ENCODE data around the gene LOXL1.
"Not testable (repeated sequence)": the region's sequence is repeated elsewhere in the genome, so short reads cannot be mapped to it uniquely, and the experiment has no call there.

Gene LOXL1

DNA sequence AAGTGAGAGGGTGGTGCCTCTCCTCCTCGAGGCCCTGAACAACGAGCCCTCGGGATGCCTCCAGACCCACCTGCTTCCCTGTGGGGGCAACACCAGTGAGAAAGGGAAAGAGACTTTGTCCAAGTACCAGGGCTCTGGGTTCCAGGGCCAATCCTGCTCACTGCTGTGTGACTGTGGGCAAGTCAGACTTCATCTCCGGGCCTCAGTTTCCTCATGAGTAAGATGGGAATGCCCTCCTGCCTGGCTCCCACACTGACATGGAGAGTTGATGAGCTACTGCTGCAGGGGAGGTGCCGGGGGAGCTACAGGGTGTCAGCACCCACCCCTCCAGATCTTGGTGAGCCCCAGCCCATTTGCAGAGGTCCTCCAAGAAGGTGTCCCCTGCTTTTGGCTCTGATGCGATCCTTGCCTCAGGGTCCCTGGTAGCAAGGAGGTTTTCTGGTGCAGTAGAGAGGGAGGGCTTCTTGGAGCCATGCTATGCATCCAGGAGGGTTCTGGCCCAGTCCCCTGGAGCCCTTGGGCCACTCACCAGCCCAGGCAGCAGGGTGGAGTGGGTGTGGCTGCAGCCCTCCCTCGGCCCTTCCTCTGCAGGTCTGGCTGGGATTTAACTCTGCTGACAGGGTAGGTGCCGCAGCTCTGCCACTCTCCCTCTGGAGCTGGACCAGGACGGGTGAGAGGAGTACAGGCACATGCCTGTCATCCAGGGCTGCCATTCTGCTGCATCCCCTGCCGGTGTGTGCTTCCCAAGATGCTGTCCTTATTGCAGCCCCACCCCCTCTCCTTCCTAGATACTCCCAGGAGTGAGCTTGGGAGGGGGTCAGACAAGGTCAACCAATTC, 26.9 kb downstream of the LOXL1 start:
- DNase-seq (ENCODE audit: low read depth) = no peak

DNA sequence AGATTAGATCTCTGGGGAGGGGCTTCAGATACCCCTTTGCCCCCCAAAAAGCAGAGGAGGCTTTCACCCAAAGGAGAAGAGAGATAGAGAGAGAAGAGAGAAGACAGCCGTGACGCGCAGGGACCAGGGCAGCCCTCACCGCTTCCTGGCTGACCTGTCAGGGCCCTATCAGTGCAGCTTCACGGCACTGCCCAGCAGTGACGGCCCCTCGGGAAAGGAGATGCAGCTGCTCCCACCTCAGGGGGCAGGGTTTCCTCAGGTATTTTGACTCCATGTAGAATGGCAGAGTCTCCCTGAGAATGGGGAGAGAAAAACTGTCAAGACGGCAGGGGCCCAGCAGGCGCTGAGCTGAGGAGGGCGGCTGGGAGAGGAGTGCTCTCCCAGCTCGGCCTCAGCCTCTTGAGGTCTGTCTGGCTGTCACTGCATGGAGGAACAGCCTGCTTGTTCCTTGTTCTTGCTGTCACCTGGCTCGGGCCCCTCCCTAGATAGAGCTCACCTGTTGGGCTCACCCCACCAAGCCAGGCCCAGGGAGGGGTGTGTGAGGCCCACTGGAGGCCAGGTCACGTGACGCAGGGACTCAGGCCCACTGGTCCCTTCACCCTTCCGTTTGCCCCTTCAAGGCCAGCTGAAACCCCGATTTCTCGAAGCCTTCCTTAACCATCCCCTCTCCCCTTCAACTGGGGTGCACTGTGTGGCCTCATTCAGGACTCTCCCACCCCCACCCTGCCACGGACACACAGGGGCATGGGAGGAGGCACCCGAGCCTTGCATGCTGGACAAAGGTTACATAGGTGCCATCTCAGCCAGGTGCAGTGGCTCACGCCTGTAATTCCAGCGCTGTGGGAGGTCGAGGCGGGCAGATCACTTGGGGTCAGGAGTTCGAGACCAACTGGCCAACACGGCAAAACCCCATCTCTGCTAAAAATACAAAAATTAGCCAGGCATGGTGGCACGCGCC, 28.2 kb downstream of the LOXL1 start:
- no peak for DNase-seq (ENCODE audit: low read depth)

DNA sequence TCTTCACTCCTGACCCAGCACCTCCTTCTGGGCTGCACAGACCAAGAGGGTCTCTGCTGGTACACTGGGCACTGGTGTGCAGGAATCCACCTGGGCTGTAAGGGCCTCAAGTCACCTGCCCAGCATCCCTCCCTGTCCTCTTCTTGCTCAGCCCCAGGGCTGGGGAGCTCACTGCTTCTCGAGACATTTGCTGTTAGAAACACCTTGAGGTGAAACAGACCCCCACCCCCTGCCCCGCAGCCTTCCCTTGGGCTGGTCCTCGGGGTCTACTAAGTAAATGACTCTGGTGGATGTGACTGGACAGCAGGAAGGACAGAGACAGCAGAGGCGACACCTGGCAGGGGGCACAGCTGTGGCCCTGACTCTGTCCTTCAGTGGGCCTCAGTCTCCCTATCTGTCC, 29.1 kb downstream of the LOXL1 start:
- DNase-seq (ENCODE audit: low read depth) = no peak

DNA sequence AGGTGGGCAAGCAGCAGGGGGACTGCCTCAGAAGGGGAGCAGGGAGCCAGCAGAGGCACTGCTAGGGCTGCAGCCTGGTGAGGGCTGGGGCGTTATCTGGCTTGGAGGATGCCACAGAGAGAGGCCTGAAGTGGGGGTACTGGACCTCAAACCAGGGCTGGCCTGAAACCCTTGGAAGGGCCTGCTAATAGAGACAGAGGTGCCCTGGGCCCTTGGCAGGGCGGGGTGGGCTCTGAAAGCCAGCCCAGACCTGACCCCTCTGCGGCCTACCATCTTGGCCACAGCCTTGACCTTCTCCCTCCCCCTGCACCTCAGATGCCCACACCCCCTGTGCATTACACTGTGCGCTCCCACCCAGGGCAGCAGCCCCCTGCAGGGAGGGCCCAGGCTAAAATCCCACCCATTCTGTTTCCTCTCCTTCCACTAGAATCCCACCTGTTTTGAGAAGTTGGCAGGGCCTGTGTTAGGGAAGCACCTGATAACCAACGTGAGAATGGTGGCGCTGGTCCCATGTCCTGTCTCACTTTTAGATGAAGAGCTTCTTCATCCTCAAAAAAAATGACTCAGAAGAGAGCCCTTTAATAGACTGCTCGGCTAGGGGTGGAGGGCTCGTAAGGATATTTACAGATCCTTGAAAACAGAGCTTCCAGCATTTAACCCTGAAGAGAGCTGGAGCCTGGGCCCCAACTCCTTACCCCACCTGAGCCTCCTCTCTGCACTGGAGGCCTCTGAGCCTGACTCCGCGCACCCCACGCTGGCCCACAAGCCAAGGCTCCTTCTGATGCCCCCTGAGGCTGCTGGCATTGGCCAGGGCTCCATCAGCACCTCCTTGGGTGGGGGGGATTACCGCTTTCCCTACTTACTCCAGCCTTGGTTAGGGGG, 29.8 kb downstream of the LOXL1 start:
- DNase-seq (ENCODE audit: low read depth) = no peak

DNA sequence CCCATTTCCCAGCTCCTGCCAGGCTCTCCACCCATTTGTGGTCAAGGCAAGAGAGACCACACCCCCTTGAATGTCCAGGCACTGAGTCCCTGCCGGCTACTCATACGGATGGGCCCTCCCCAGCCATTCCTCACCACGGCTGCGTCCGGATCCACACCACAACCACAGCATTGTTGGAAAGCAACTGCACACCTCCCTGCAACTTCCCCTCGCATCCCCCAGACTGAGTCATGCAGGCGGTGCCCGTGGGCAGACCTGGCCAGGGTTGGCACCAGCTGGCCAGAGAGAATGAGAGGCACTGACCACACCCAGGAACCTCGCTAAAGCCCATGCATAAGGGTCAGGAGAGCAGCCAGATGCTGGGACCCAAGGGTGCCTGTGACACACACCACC, 30.5 kb downstream of the LOXL1 start:
- DNase-seq (ENCODE audit: low read depth) = no peak

DNA sequence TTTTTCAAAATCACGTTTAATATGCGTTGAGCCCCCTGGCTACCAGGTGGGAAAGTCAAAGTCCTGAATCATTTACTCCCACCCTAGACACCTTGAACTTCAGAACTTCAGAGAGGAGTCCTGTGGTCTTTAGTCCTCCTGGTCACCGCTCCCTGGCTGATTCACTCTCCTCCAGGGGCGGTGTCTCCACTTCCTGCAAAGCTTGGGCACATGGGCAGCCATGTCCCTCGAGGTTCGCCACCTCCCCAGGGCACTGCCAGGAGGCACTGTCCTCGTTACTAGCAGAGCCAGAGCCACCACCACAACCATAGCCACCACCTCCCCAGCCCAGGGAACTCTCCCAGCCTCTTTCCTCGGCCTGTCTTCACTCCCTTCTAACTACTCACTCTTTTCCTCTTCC, 31.0 kb downstream of the LOXL1 start:
- no peak for DNase-seq (ENCODE audit: low read depth)

DNA sequence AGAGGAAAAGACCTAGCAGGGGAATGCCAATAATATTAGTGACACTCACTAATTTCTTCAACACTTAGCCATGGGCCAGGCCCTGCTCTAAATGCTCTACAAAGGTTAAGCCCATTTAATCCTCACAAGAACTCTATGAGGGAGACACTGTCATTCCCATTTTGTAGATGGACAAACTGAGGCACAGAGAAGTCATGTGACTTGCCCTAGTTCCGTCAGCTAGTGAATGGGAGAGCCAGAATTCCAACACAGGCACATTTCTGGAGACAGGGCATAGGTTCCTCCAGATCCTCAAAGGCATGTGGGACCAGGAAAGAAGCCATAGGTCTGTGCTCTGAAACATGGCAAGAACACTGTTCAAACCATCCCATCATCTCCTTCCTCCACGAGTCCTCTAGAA, 31.5 kb downstream of the LOXL1 start:
- DNase-seq (ENCODE audit: low read depth) = no peak

DNA sequence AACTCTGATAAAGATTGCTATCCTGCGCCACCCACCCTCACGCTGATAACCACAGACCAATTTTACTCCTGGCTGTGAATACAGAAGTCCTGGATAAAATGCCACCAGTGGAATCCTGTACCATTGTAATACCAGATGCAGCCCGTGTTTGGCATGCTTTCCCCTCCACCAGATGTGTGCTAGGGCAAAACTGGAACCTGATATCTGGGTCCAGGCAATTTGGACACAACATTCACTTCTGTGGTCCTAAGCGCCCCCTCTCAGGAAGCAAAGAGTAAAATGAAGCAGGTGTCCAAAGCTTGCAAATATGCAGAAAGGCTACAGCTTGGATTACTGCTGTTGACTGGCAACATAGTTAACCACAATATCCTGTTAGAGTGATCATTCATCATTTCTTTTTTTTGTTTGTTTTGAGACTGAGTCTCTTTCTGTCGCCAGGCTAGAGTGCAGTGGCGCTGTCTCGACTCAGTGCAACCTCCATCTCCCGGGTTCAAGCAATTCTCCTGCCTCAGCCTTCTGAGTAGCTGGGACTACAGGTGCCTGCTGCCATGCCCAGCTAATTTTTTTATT, 32.8 kb downstream of the LOXL1 start:
- DNase-seq (ENCODE audit: low read depth) = no peak

DNA sequence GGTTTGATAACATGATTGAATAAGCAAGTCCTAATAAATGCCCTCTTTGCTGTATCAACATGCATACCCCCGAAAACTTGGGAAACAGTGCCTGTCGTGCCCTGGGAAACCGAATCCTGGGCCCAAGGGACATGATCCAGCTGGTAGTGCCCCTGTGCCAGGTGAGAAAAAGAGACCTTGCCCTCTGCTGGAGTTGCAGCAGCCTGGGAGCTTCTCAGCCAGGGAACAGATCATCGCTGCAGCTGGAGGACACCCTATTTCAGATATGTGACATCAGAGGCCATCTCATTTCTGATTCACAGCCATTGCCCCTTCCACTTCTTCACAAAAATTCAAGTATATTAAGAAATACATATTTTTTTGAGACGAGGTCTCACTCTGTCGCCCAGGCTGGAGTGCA, 33.5 kb downstream of the LOXL1 start:
- no peak for DNase-seq (ENCODE audit: low read depth)

DNA sequence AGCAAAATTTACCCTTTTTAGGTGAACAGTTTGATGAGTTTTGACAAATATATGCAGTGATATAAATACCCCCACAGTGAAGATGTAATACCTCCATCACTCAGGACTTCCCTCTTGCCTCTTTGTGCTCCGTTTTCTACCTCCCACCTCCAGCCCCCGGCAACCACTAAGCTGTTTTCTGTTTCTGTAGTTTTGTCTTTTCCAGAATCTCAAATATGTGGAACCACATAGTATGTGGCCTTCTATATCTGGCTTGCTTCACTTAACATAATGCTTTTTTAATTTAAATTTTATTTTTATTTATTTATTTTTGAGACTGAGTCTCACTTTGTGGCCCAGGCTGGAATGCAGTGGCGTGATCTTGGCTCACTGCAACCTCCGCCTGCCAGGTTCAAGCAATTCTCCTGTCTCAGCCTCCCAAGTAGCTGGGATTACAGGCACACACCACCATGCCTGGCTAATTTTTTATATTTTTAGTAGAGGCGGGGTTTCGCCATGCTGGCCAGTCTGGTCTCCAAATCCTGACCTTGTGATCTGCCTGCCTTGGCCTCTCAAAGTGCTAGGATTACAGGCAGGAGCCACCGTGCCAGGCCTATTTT, 34.3 kb downstream of the LOXL1 start:
- DNase-seq (ENCODE audit: low read depth) = not testable (repeated sequence)

DNA sequence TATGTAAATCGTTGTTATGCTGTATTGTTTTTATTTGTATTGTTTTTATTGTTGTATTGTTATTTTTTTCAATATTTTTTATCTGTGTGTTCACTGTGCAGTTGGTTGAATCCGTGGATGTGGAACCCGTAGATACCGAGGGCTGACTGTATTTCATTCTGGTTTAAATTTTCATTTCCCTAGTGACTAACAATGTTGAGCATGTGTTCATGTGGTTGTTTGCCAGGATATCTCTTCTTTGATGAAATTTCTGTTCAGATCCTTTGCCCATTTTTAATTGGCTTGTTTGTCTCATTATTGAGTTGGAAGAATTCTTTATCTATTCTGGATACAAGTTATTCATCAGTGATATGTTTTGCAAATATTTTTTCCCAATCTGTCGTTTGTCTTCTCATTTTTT, 36.2 kb downstream of the LOXL1 start:
- no peak for DNase-seq (ENCODE audit: low read depth)

DNA sequence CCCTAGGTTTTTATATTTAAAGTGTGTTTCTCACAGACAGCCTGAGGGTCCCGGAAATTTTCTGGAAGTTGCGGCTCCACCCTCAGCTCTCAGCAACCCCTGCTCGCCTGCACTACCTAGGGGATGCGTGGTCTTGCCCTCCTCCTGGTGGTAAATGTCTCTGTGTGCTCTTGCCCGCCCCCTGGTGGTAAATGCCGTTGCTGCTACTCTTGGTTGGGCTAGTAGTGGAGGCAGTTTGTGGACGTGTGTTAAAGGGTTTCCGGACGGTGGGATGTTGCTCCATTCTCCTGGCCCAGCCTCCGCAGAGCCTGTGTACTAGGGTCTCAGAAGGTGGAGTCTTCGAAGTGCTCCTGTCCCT, 38.5 kb downstream of the LOXL1 start:
- peak; percentile 77 for DNase-seq (ENCODE audit: low read depth)

DNA sequence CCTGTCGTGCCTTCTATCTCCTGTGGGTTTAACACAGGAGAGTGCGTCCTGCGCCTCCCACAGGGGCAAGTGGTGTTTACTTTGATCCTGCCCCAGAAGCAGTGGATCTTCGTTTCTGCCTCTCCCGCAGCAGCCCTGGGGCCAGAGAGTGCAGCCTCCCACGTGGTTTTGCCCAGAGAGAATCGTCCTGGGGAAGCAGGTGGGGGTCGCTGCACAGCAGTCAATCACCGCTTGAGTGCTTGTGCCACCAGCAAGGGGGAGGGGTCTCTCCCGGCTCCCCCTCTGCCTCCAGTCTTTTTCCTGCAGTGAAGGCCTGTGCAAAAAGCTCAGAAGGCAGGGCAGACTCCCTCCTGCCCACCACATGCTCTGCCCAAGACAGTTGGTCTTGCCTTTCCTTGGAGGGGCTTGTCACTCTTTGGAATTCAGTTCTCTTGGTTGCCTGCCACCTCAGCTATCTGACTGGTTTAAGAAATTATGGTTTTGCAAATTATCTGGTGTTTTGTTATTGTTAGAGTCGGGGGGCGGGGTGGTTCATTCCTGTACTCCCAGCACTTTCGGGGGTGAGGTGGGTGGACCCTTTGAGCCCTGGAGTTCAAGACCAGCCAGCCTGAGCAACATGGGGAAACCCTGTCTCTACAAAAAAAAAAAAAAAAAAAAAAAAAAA, 39.0 kb downstream of the LOXL1 start:
- peak; percentile 28 for DNase-seq (ENCODE audit: low read depth)

DNA sequence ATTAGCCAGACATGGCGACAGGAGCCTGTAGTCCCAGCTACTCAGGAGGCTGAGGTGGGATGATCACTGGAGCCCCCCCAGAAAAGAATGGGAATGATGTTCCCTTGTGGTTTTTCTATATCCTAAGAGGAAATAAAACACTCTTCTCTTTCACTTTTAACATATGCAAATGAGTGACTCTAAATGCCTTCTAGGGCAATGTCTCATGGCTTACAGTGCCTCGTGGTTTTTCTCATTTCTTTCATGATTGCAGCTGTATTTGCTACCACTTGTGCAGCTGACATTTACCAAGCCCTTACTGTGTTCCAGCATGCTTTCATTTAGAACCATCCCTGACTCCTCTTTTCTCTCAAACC, 39.5 kb downstream of the LOXL1 start:
- DNase-seq (ENCODE audit: low read depth) = no peak

DNA sequence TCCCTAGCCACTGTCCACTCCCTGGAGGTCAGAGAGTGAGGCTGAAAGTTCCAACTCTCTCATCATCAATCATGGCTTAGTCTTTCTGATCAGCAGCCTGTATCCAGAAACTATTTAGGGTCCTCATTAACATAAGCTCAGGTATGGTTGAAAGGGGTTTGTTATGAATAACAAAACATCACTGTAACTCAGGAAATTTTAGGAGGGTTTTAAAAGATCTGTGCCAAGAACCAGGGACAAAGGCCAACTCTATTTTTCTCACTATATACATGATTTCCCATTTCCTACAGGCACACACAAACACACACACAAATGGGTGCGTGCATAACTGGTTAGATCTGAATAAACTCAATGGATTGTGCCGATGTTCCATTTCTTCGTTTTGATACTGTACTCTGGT, 42.2 kb downstream of the LOXL1 start:
- no peak for DNase-seq (ENCODE audit: low read depth)

DNA sequence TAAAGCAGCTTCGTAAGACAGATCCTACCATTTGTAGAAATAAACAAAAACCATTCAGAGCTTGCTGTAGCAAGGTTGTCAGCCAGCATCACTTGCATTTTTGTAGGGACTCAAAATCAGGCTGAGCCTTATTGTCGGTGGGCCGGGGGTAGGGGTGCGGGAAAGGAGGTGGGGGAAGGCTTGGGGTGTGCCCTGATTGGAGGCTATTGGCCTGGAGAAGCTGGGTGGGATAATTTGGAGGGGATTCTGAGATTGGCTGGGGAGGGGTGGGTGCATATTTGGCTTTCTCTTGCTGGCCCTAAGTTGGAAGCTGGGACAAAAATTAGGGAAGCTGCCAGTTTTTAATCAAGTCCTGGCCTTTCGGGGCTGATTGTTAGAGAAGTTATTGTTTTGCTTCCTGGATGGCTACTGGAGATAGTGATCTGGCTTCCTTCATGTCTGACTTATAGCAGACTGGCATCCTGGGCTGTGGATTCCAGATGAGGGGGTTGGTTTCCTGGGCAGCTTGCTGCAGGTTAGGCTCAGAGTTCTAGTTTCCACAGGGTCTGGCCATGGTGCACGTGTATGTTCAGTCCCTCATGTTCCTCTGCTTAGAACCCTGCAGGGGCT, 43.0 kb downstream of the LOXL1 start:
- no peak for DNase-seq (ENCODE audit: low read depth)

DNA sequence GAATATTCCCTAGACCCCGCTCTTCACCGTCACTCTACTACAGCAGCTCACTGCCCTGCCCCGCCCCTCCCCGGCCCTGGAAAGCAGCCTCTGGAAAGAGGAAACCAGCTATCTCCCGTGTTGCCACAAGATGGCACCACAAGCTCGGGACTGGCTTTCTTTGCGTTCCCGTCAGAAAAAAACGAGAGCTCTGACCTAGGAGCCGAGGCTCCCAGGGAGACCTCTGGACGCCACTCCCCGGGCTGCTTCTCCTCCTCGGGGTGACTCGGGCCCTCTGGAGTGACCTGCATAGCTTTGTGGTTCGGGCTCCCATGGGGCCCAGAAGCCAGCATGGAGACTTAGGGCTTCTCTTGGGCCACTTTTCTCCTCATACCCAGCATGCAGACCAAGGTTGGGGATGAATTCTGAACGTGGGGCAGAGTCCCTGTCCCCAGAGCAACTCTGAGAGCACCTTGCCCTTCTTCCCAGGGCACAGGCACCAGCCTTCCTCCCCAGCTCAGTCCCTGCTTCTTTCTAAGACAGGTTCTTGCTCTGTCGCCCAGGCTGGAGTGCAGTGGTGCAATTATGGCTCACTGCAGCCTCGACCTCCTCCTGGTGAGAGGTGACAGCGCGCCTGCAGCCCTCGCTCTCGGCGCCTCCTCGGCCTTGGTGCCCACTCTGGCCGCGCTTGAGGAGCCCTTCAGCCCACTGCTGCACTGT, 46.9 kb downstream of the LOXL1 start:
- DNase-seq (ENCODE audit: low read depth) = peak; percentile 67

DNA sequence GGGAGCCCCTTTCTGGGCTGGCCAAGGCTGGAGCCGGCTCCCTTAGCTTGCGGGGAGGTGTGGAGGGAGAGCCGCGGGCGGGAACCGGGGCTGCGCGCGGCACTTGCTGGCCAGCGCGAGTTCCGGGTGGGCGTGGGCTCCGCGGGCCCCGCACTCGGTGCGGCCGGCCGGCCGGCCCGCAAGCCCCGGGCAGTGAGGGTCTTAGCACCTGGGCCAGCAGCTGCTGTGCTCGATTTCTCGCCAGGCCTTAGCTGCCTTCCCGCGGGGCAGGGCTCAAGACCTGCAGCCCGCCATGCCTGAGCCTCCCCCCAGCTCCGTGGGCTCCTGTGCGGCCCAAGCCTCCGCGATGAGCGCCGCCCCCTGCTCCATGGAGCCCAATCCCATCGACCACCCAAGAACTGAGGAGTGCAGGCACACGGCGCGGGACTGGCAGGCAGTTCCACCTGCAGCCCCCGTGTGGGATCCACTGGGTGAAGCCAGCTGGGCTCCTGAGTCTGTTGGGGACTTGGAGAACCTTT, 47.5 kb downstream of the LOXL1 start:
- not testable (repeated sequence) for DNase-seq (ENCODE audit: low read depth)

DNA sequence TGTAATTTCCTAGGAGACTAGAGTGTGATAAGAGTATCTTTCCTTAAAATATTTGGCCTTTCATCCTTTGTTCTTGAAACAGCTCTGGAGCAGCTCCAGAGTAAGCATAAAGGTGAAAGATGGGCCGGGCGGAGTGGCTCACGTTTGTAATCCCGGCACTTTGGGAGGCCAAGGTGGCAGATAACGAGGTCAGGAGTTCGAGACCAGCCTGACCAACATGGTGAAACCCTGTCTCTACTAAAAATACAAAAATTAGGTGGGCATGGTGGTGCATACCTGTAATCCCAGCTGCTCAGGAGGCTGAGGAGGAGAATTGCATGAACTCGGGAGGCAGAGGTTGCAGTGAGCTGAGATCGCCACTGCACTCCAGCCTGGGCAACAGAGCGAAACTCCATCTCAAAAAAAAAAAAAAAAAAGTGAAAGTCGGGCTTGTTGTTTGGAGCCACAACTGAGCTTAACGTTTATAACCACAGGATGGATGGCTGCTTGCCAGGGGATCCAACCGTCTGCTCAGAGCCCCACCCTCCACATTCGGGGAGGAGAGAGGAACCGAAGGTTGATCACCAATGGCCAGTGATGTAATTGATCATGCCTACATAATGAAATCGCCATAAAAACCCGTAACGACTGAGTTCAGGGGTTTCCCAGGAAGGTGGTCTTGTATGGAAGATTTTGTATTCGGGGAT, 49.3 kb downstream of the LOXL1 start:
- not testable (repeated sequence) for DNase-seq (ENCODE audit: low read depth)
